H1 (cell line): Measurements from ENCODE around the gene TIGD1. TPM values are rescaled to one million over a fixed set of nuclear protein-coding genes. Genes with fewer than 3 reads are reported as not detected.
A peak's percentile ranks its signal among the peaks of the same experiment; 100 is the strongest.

Source experiments
- CTCF ChIA-PET: fragments of 300-600 bp; sonication (Branson Sonifier 250); formaldehyde crosslinking; loops from one replicate; lab custom pipeline; 2021; ENCODE audit not compliant: partially characterized antibody; lab: Charles Lee
- POLR2A ChIA-PET: fragments of 300-600 bp; sonication (Branson Sonifier 250); formaldehyde crosslinking; loops from one replicate; lab custom pipeline; 2021; ENCODE audit warnings: inconsistent platforms; ENCODE audit not compliant: partially characterized antibody; lab: Charles Lee
- DNase-seq, 2 experiments: peaks; one replicate each; pipeline versions ENCODE4 v3.0.0 to v3.0.0-alpha.2; 2010 to 2022; ENCODE audit warnings: low spot score in 2 of 2, low read depth in 1 of 2, mixed read lengths in 1 of 2
- FAIRE-seq: peaks from 2 replicates; lab custom pipeline; 2011; peaks lifted over from hg19 to GRCh38; lab: Jason Lieb, UNC
- H2AFZ ChIP-seq: 2 replicates; pipeline ENCODE4 v1.8.1; 2012; ENCODE audit warnings: low read length, inconsistent platforms
- H2AK5ac ChIP-seq: 2 replicates; pipeline ENCODE4 v1.6.1; 2013; ENCODE audit warnings: low read depth, low read length
- H2BK120ac ChIP-seq: replicated peaks from 2 replicates; pipeline ENCODE3; 2013; ENCODE audit warnings: low read depth, low read length, inconsistent platforms
- H2BK12ac ChIP-seq: 2 replicates; pipeline ENCODE4 v1.6.1; 2013; ENCODE audit warnings: low read depth, low read length
- H2BK15ac ChIP-seq: 2 replicates; pipeline ENCODE4 v1.6.1; 2013; ENCODE audit warnings: low read length
- H2BK20ac ChIP-seq: 2 replicates; pipeline ENCODE4 v1.6.1; 2013; ENCODE audit warnings: low read length
- H2BK5ac ChIP-seq: 2 replicates; pipeline ENCODE4 v1.6.1; 2013; ENCODE audit warnings: low read depth, low read length
- H3K14ac ChIP-seq: 2 replicates; pipeline ENCODE4 v1.6.1; 2013; ENCODE audit warnings: inconsistent platforms; ENCODE audit not compliant: insufficient read length
- H3K18ac ChIP-seq: 2 replicates; pipeline ENCODE4 v1.6.1; 2013; ENCODE audit warnings: low read length; ENCODE audit errors: extremely low read depth
- H3K23ac ChIP-seq: 2 replicates; pipeline ENCODE4 v1.6.1; 2013; ENCODE audit warnings: inconsistent platforms; ENCODE audit not compliant: insufficient read length
- H3K23me2 ChIP-seq: 2 replicates; pipeline ENCODE4 v1.6.1; 2013; ENCODE audit warnings: low read depth, low read length
- H3K27ac ChIP-seq: 2 replicates; pipeline ENCODE4 v1.6.1; 2011; ENCODE audit warnings: low read depth, low read length, inconsistent platforms
- H3K27me3 ChIP-seq, 4 experiments: replicated peaks in 1 of 4; 1 replicate in 1 of 4; 2 replicates in 3 of 4; pipeline versions ENCODE4 v1.6.1 to v1.8.1; 2011 to 2013; ENCODE audit warnings: low read length in 3 of 4, mild to moderate bottlenecking in 3 of 4, inconsistent platforms in 2 of 4, mixed read lengths in 2 of 4, moderate library complexity in 1 of 4; ENCODE audit not compliant: control insufficient read depth in 3 of 4, insufficient read depth in 3 of 4; ENCODE audit errors: extremely low read depth in 1 of 4
- H3K36me3 ChIP-seq, 4 experiments: 2 replicates each; pipeline versions ENCODE4 v1.6.1 to v1.8.1; 2011 to 2013; ENCODE audit warnings: mild to moderate bottlenecking in 4 of 4, low read length in 3 of 4, moderate library complexity in 2 of 4, control low read depth in 1 of 4, inconsistent platforms in 1 of 4; ENCODE audit not compliant: insufficient read depth in 4 of 4, control insufficient read depth in 2 of 4
- H3K4ac ChIP-seq: replicated peaks from 2 replicates; pipeline ENCODE3; 2013; ENCODE audit warnings: low read length, low read depth, mixed read lengths, inconsistent platforms; ENCODE audit not compliant: insufficient read length
- H3K4me1 ChIP-seq, 4 experiments: replicated peaks in 1 of 4; 1 replicate in 1 of 4; 2 replicates in 3 of 4; pipeline versions ENCODE4 v1.6.1 to v1.8.1; 2011 to 2013; ENCODE audit warnings: low read length in 3 of 4, inconsistent platforms in 2 of 4, mixed read lengths in 1 of 4; ENCODE audit not compliant: insufficient read depth in 4 of 4, control insufficient read depth in 3 of 4
- H3K4me2 ChIP-seq, 2 experiments: 2 replicates each; pipeline versions ENCODE4 v1.6.1 to v1.8.1; 2011 to 2013; ENCODE audit warnings: low read depth in 2 of 2, low read length in 2 of 2, control low read depth in 1 of 2, inconsistent platforms in 1 of 2, mild to moderate bottlenecking in 1 of 2; ENCODE audit not compliant: insufficient read depth in 1 of 2
- H3K4me3 ChIP-seq, 4 experiments: fragments of 200-600, 300-600 bp in 1 of 4; sonication (generic), shearing (Covaris generic), sonication (Bioruptor Twin) in 1 of 4; 2 replicates each; pipeline versions ENCODE4 v1.5.1 to v1.8.1; 2011 to 2016; ENCODE audit warnings: low read length in 4 of 4, low read depth in 3 of 4, control low read depth in 2 of 4, inconsistent platforms in 2 of 4, mild to moderate bottlenecking in 2 of 4, mixed read lengths in 1 of 4, moderate library complexity in 1 of 4; ENCODE audit not compliant: insufficient read depth in 2 of 4; ENCODE audit errors: extremely low read depth in 1 of 4
- H3K56ac ChIP-seq: replicated peaks from 2 replicates; pipeline ENCODE3; 2013; ENCODE audit warnings: low read depth, mild to moderate bottlenecking, mixed read lengths, low read length, inconsistent platforms; ENCODE audit not compliant: insufficient read length
- H3K79me1 ChIP-seq: 2 replicates; pipeline ENCODE4 v1.6.1; 2013; ENCODE audit warnings: low read depth, low read length, control low read depth
- H3K79me2 ChIP-seq, 2 experiments: 2 replicates each; pipeline versions ENCODE4 v1.6.1 to v1.8.1; 2012 to 2013; ENCODE audit warnings: low read length in 2 of 2, mild to moderate bottlenecking in 2 of 2, inconsistent platforms in 1 of 2; ENCODE audit not compliant: insufficient read depth in 2 of 2, control insufficient read depth in 1 of 2
- H3K9ac ChIP-seq, 4 experiments: replicated peaks in 1 of 4; 1 replicate in 1 of 4; 2 replicates in 3 of 4; pipeline versions ENCODE4 v1.6.1 to v1.8.1; 2011 to 2013; ENCODE audit warnings: low read depth in 3 of 4, low read length in 3 of 4, control low read depth in 2 of 4, mild to moderate bottlenecking in 2 of 4, moderate library complexity in 2 of 4, inconsistent platforms in 1 of 4; ENCODE audit errors: extremely low read depth in 1 of 4
- H3K9me3 ChIP-seq, 2 experiments: 2 replicates each; pipeline versions ENCODE4 v1.6.1 to v1.8.1; 2012 to 2013; ENCODE audit warnings: mild to moderate bottlenecking in 2 of 2, moderate library complexity in 2 of 2, control low read depth in 1 of 2, inconsistent platforms in 1 of 2, low read depth in 1 of 2, low read length in 1 of 2, mixed read lengths in 1 of 2; ENCODE audit not compliant: insufficient read depth in 2 of 2
- H4K20me1 ChIP-seq, 2 experiments: replicated peaks in 1 of 2; 2 replicates each; pipeline versions ENCODE3 to v1.8.1; 2011 to 2013; ENCODE audit warnings: inconsistent platforms in 2 of 2, low read length in 2 of 2, mild to moderate bottlenecking in 1 of 2; ENCODE audit not compliant: insufficient read depth in 2 of 2, control insufficient read depth in 1 of 2
- H4K5ac ChIP-seq: 2 replicates; pipeline ENCODE4 v1.6.1; 2013; ENCODE audit warnings: low read length, low read depth, mixed read lengths, inconsistent platforms; ENCODE audit not compliant: insufficient read length
- H4K8ac ChIP-seq: 2 replicates; pipeline ENCODE4 v1.8.0; 2013; ENCODE audit warnings: mild to moderate bottlenecking, moderate library complexity, low read length, inconsistent platforms; ENCODE audit not compliant: insufficient read depth; ENCODE audit errors: extremely low read depth
- H4K91ac ChIP-seq: replicated peaks from 2 replicates; pipeline ENCODE3; 2013; ENCODE audit warnings: low read length, mixed read lengths, inconsistent platforms; ENCODE audit not compliant: insufficient read length
- BCL11A ChIP-seq, 2 experiments: IDR thresholded peaks; one replicate each; pipeline ENCODE4 v1.6.1; 2011; ENCODE audit warnings: low read depth in 2 of 2, low read length in 2 of 2, mild to moderate bottlenecking in 2 of 2
- CREB1 ChIP-seq: IDR thresholded peaks from 2 replicates; pipeline ENCODE4 v1.6.1; 2012; ENCODE audit warnings: inconsistent platforms
- E2F6 ChIP-seq: IDR thresholded peaks from 2 replicates; pipeline ENCODE4 v1.6.1; 2012; ENCODE audit warnings: inconsistent platforms
- JUND ChIP-seq: IDR thresholded peaks from 2 replicates; pipeline ENCODE4 v1.6.1; 2011; ENCODE audit warnings: mild to moderate bottlenecking, improper control_type of control experiment, low read length
- MAX ChIP-seq: IDR thresholded peaks from 2 replicates; pipeline ENCODE4 v1.6.1; 2012; ENCODE audit warnings: inconsistent platforms
- SP2 ChIP-seq: IDR thresholded peaks from 2 replicates; pipeline ENCODE4 v1.6.1; 2012; ENCODE audit warnings: mild to moderate bottlenecking, low read length, inconsistent platforms
- SP4 ChIP-seq: IDR thresholded peaks from 2 replicates; pipeline ENCODE4 v1.6.1; 2012; ENCODE audit warnings: low read length, inconsistent platforms
- ZNF274 ChIP-seq: IDR thresholded peaks from 2 replicates; pipeline ENCODE4 v1.7.0; 2012; ENCODE audit warnings: low read length, borderline replicate concordance; ENCODE audit errors: extremely low read depth
- WGBS, 2 experiments: shearing (Covaris generic) in 1 of 2; methylation state at CpG; one replicate each; pipeline versions ENCODE4 v1.1.6 to v1.1.7; 2013 to 2015; ENCODE audit warnings: low lambda C conversion rate in 2 of 2, mixed read lengths in 2 of 2, inconsistent platforms in 1 of 2, low coverage in 1 of 2, missing lambda C conversion rate in 1 of 2; ENCODE audit not compliant: insufficient replicate concordance in 2 of 2, insufficient coverage in 1 of 2, insufficient read length in 1 of 2; ENCODE audit errors: extremely low coverage in 1 of 2, missing lambda C conversion rate in 1 of 2; 5-methylcytosine and 5-hydroxymethylcytosine counted together
- polyA plus RNA-seq, 7 experiments: library from polyadenylated mRNA; depleted of rRNA in 3 of 7; stranded (reverse) in 5 of 7; unstranded in 2 of 7; fragments of >200 nt in 5 of 7; fragments of 200-250 nt in 2 of 7; gene quantifications; 1 replicate in 5 of 7; 2 replicates in 1 of 7; 4 replicates in 1 of 7; pipeline versions ENCODE4 v1.2.1 to v1.2.3, GENCODE V29; 2011 to 2013; ENCODE audit warnings: missing spikeins in 2 of 7, mixed read lengths in 2 of 7
- total RNA-seq: library from RNA; stranded (reverse); fragmentation: NEBNext Ultra II Directional; extraction: Animal tissue kit (Norgen Biotek cat#: 25700); gene quantifications from 2 replicates; pipeline ENCODE4 v1.2.1, GENCODE V29; 2021

Gene TIGD1
- total and polyA plus RNA-seq, 2 of the 8 experiments (the other 6 are each of a cell fraction or from before 2014, with no cell fraction given), result 4.7 to 8.3 TPM

DNA sequence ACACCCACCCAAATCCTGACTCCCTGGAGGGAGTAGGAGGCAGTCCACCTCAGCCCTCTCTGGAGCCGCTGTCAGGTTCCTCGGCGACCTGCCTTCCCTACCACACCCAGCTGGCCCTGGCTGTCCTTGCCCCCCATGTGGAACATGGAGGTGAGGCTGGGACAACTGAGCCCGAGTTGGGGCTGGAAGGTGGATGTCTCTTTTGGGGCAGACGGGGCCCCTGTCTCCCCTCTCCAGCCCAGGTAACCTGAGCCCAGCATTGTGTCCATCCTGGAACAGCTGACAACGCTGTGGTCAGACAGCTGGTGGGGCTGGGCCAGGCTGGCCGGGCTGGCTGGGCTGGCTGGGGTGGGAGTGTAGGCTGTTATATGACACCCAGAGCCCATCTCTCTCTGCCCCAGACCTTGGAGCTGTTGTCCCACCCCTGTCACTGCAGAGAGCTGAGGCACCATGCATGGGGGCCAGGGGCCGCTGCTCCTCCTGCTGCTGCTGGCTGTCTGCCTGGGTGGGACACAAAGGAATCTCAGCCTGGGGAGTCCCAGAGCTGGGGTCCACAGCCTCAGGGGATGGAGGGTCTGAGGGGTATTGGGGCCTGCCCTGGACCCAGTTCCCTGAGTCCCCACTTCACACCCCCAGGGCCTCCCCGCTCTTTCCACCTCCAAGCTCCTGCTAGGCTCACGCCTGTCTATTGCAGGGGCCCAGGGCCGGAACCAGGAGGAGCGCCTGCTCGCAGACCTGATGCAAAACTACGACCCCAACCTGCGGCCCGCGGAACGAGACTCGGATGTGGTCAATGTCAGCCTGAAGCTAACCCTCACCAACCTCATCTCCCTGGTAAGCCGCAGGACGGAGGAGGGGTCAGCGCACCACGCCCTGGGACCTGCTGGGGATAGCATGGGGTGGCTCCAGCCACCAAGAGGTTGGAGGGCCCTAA lies 10.8 kb downstream of the TIGD1 start, which contains the start of gene CHRNG:
CHRNG (plus strand) TSS at position 395 of the 934 bp plus-strand sequence; CDS start at position 451, 56 bp downstream.
- ChIA-PET CTCF (interaction anchor here (0.8 to 5.5 kb wide), 11 partner anchors 8 to 421 kb away, joined by 3 to 29 read pairs (median 4); partner anchors contain the start of genes EIF4E2, PRSS56 and TIGD1), POLR2A (interaction anchor here (1.2 to 4.0 kb wide), 6 partner anchors 8 to 53 kb away, joined by 4 to 24 read pairs (median 6); partner anchors contain the start of genes CHRND, EIF4E2 and TIGD1)
- Histone ChIP-seq H3K9ac (no peak within 1 kb of the TSS), H4K8ac (peak within 1 kb of the TSS; percentile 87; the same call in 1 of the 2 replicates), H3K18ac (no peak within 1 kb of the TSS; the same call in none of the 2 replicates), H3K14ac (no peak within 1 kb of the TSS), H3K4me1 (peaks cover 0 to 15% (median 10%) of the 10 kb centered on the region in 4 experiments; a peak in 6 of 7 replicates), H2BK20ac (peak within 1 kb of the TSS; percentile 21; the same call in 1 of the 2 replicates), H3K9me3 (0 out of 4 replicates have a peak, but pooled peaks cover 0 to 5% of the 10 kb centered on the region in 2 experiments), H3K4me3 (no peak within 1 kb of the TSS), H2AK5ac (no peak within 1 kb of the TSS), H3K27me3 (no peaks in the 10 kb centered on the region), H3K4ac (no peak within 1 kb of the TSS), H3K27ac (no peak within 1 kb of the TSS), H2BK15ac (peak within 1 kb of the TSS; percentile 16; the same call in 1 of the 2 replicates), H4K20me1 (peaks cover 2 to 4% of the 10 kb centered on the region in 2 experiments), H2BK12ac (no peak within 1 kb of the TSS; the same call in 1 of the 2 replicates), H3K23ac (no peak within 1 kb of the TSS), H4K5ac (no peak within 1 kb of the TSS), H3K79me1 (no peaks in the 10 kb centered on the region), H3K4me2 (peak within 1 kb of the TSS in 1 of 2 experiments; percentile 5; a peak in 1 of 4 replicates), H2BK5ac (0 out of 2 replicates have a peak within 1 kb of the TSS, but pooled peaks have one; percentile 52), H3K79me2 (no peaks in the 10 kb centered on the region), H4K91ac (peak within 1 kb of the TSS; percentile 54), H3K23me2 (0 out of 2 replicates have a peak, but pooled peaks cover 1% of the 10 kb centered on the region), H3K36me3 (no peaks in the 10 kb centered on the region), H2AFZ (no peak within 1 kb of the TSS), H3K56ac (no peak within 1 kb of the TSS), H2BK120ac (no peak within 1 kb of the TSS)
- 84% methylated on average over 23 of the region's 23 CpGs; no CpG with 5 or more reads in 1 of the 2 experiments for WGBS, 2 experiments
- DNase-seq (peak in 1 of 2 experiments; percentile 53), FAIRE-seq (no peak)
- no peak for TF ChIP-seq CREB1
- TF ChIP-seq SP4, result no peak
- no peak for TF ChIP-seq BCL11A (IDR thresholded peaks at IDR 0.05; ENCODE audit: low read depth in 2 of 2, low read length in 2 of 2)
- TF ChIP-seq JUND, result no peak
- no peak for TF ChIP-seq SP2
- peak; percentile 83 for TF ChIP-seq E2F6
- 0 out of 2 replicates have a peak, but pooled peaks have one; percentile 31 for TF ChIP-seq MAX
- TF ChIP-seq ZNF274, result no peak
